Measurements from ENCODE around the gene SRSF9.
"Not testable (repeated sequence)": the region's sequence is repeated elsewhere in the genome, so short reads cannot be mapped to it uniquely, and the experiment has no call there.

Gene SRSF9

DNA sequence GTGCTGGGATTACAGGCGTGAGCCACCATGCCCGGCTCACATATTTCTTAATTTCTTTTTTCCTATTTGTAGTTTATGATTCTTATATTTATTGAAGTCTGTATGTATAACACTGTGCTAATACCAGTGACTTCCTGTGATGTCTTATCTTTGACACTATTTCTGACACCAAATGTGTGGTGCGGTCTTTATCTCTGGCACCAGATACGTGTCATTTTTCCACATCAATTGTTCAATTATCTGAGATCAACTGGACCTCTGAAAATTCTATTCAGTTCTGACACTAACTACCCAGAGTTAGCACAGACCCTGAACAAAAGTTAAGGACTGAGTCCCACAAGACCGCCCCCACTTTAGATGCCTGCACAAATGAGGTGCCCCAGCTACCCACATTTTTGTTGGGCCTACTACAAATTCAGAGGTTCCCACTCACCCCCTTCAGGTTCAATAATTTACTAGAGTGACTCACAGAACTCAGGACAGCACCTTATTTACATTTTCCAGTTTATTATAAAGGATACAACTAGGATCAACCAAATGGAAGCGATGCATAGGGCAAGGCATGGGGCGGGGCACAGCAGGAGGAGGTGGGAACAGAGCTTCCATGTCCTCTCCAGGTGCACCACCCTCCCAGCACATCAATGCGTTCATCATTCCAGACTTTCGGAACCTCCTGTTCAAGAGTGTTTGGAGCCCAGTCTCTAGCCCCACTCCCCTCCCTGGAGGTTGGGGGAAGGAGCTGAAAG is 11.6 kb upstream of the SRSF9 start:
- no peak for DNase-seq (ENCODE audit: low read depth)

DNA sequence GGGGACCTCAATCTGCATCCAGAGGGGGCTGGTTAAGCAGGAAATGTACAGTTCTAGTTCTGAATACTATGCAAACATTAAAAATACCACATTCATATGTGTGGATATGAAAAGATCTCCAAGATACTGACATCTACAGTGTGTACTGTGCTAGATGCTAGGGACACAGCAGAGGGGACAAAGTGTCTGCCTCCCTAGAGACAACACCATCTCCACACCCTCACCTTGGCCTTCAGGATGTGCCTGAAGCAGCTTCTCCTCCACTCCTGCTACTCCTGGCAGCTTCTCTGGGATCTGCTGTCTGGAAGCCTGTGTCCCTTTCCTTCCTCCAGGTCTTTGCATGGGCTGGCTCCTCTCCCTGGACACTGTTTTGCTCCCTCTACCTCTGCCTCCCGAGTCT is 10.7 kb upstream of the SRSF9 start:
- DNase-seq (ENCODE audit: low read depth) = no peak

DNA sequence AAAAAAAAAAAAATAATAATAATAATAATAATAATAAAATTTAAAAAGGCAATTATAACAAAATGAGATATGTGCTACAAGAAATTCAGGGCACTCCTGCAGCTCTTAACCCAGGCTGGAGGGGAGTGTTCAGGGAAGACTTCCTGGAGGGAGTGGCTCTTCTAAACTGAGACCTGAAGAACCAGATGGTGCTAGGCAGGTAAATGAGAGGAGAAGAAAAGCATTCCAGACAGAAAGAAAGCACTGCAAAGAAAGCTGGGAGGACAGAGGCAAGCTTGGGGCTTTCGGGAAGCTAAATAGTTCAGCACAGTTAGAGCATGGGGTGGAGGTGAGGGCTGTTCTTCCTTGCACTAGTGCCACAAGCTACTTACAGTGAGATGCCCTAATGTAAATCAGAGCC is 9.9 kb upstream of the SRSF9 start:
- no peak for DNase-seq (ENCODE audit: low read depth)

DNA sequence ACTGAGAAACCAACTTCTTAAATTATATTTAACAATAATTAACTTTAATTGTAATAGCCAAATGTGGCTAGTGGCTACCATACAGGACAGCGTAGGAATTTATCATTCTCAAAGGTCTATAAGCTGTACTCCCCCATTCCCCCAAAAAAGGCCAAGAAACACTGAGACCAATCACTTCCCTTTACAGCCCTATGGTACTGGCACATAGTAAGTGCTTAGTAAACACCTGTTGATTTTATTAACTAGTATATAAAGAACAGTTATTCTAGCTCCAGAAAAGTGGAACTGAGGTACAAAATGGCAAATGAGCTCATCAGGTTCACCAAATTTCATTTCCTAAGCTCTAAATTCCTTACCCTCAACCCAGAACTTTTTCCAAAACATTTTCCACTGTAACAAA is 6.1 kb upstream of the SRSF9 start:
- DNase-seq (ENCODE audit: low read depth) = no peak

DNA sequence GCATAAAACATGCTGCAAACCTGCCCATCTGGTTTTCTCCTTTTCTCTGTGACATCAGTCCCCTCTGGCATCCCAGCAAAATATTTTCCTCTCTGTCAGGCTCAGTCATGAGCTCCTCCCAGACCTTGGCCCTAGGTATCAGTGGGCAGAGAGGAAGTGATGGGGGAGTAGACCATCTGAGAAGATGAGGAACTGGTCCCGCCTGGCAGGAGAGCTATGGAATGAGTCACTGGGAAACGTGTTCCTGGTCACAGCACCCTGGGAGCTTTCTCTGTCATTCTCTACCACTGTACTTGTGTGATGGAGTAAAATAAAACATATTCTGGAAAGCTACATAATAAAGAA is 5.0 kb upstream of the SRSF9 start:
- no peak for DNase-seq (ENCODE audit: low read depth)

DNA sequence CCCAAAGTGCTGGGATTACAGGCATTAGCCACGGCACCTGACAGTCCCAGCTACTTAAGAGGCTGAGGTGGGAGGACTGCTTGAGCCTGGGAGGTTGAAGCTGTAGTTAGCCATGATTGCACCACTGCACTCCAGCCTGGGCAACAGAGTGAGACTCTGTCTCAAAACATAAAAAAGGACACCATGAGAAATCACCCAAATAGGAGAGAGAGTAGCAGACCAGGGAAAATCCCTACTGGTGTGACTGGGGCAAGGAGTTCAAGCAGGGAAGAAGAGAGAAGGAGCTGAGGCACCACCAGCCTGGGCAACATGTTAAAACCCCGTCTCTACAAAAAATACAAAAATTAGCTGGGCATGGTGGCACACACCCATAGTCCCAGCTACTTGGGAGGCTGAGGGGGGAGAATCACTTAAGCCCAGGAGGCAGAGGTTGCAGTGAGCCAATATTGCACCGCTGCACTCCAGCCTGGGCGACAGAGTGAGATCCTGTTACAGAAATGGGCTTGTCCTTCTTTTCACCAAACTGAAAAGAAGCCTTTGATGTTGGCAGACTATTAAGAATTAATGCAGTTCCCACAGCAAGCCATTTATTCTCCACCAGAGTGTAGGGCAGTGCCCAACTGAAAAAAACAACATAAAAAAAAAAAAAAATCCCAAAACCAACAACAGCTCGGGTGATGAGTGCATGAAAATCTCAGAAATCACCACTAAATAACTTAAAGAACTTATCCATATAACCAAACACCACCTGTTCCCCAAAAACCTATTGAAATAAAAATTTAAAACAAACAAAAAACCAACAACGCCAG is 4.5 kb upstream of the SRSF9 start:
- no peak for DNase-seq (ENCODE audit: low read depth)

DNA sequence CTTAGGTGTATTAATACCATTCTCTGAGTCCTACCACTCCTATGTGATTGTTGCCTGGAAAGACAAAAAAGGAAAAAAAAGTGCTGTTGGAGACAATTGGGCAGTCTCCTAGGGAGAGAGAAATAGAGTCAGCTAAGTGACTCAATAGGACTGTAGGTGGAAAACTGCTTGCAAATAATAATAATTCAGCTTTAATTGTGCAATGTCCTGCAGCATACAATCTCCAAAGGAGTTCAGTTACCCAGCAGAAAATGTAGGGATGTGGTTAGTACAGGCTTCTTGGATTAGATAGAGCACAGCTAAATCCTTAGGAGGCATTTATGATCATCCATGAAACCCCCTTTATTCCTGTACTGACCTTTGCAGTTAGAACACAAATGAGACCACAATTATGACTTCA is 3.0 kb upstream of the SRSF9 start:
- DNase-seq (ENCODE audit: low read depth) = no peak

DNA sequence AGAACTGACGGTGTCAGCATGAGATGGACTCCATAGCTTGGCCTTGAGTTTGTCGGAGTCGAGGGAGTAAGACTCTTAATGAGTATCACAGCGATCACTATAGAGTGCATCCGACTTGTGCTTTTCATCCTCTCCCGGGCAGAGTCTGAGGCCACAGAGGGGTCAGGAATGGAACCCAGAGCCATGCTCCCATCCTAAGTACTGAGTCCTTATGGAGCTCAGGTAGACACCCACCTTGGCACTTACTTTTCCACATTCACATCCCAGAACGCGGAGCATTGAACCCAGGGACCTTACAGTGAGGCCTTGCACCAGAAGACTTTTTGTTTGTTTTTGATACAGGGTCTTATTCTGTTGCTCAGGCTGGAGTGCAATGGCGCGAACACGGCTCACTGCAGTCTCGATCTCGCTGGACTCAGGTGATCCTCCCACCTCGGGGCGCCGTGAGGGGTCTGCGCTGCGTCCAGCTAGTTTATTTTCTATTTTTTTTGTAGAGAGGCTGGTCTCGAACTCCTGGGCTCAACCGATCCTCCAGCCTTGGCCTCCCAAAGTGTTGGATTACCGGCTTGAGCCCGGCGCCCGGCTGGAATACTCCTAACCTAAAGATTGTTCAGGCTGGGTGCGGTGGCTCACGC is 719 bp upstream of the SRSF9 start:
- no peak for DNase-seq (ENCODE audit: low read depth)

DNA sequence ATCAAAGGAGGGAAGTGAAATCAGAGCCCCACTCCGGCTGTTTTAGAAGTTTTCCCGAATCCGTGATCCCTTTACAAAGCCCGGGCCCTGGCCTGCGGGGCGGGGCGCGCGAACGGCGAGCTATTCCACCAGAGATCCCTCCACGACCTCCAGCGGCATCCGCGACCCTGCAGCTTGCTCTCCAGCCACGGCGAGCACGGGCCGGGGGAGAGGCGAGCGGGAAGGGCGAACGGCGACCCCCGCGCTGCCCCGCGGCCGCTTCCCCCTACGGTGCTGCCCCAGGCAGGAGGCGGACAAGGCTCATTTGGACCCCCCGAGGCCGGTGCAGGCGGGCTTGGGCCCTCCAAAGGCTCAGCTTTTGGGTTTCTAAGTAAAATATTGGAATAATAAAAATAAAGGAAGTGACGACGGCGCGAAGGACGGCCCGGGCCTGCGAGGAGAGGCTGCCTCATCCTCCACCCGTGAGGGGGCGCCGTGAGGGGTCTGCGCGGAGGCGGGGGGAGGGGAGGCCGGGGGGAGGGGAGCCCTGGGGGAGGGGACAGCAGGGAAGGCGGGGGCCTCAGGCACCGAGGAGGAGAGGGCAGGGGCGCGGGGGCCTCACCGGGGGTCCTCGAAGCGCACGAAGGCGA is 613 bp downstream of the SRSF9 start:
- no peak for DNase-seq (ENCODE audit: low read depth)

DNA sequence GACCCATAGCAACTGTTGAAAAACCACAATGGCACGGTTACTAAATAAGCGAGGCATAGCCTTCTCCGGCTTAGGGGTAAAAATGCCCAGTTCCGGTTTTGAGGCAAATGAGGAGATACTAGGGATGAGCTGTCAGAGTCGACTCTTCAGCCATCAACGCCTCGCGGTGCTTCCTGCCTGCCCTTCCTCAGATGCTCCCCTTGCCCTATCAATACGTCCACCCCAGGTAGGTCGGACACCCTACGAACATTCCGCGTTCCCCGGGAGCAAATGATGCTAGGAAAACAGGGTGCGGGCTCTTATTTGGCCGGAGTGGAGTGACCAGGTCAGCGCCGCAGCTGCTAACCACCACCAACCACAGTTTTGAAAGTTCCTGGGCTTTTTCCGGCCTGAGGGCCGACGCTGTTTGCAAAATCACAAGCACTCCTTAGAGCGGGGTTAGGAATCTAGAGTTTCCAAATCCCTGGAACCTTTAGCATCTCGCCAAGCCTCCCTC is 1.2 kb downstream of the SRSF9 start:
- DNase-seq (ENCODE audit: low read depth) = no peak

DNA sequence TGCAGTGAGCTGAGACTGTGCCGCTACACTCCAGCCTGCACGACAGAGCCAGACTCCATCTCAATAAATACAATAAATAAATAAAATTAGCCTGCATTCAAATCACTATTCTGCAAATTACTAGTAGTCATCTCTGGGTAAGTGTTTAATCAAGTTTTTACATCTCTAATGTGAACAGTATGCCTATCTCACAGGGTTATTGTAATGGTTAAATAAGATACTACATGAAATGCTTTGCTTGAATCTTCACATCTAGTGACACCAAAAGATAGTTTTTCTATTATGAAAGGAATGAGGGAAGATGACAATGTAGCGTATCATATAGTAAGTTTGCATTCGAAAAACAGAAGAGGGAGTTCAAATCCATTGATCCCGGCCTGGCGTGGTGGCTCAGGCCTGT is 2.1 kb downstream of the SRSF9 start:
- no peak for DNase-seq (ENCODE audit: low read depth)

DNA sequence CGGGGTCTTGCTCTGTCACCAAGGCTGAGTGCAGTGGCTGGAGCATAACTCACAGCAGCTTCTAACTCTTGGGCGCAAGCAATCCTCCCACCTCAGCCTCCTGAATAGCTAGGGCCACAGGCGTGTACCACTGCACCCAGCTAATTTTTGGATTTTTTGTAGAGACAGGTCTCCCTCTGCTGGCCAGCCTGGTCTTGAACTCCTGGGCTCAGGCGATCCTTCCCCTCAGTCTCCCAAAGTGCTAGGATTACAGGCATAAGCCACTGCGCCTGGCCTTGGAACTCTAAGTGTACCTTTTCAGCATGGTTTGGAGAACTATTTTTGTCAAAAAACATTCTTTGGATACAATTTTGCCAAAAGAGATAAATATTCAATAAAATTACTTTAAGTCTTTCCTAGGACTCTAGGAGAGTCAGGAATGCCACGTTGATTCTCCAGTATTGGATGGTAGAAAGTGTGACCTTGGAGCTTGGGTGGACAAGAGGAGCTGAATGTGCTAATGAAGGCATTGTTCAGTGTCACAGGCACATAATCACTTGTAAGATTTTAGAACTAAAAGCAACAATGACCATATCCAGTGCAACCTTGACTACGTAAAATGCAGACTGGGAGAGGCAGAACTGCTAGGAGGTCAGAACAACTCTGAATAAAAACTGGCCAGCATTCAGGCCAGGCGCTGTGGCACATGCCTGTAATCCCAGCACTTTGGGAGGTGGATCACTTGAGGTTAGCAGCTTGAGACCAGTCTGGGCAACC is 2.8 kb downstream of the SRSF9 start:
- no peak for DNase-seq (ENCODE audit: low read depth)

DNA sequence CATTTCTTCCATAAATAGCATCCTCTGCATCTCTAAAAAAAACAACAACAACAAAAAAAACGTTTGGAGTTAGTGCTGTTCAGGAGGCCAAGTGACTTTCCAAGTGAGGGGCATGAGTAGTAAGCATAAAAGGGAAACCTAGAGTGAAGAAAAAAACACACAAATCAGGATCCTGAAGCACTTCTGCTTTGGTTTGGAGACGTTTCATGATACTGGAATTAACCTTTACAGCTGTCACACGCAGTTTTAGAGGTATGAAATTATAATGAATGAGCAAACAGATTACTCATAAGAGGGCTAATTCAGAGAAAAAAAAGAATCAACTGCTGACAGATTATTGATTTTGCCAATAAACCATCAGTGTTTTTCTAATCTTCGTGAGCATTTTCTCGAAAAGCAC is 3.8 kb downstream of the SRSF9 start:
- DNase-seq (ENCODE audit: low read depth) = no peak

DNA sequence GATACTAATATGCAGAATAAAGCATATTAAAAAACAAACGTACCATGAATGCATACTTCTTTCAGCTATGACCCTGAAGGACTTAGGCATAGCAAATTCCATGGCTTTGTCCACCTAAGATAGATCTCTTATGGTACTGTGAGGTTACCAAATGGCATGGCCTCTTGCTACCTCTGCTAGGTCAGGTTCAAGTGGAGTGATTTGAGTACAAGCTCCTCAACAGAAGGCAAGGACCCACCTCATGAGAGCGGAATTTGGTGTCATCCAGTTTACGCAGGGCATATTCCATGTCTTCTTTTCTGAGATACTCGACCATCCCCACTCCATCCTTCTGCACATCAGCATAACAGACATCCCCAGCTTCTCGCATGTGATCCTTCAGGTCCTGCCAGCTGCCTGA is 5.8 kb downstream of the SRSF9 start:
- DNase-seq (ENCODE audit: low read depth) = no peak

DNA sequence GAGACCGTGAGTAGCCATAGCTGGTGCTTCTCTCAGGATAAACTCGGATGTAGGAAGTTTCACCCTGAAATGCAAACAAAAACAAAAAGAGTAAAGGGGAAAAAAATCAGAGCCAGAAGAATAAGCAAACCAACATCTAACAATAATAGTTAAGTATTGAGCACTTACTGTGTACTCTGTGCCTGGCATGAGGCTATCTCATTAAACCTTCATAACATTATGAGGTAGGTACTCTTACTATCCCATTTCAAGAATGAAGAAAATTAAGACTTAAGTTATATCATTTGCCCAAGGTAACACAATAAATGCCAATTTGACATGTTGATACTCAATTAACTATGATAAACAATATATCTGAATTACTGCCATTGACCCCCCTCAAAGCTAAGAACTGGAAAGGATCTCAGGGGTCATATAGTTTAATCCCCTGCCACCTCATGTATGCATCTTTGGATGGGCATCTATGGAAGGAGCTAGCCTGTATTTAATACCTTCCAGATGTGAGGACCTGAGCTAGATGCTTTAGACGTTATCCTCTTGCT is 7.4 kb downstream of the SRSF9 start:
- no peak for DNase-seq (ENCODE audit: low read depth)

DNA sequence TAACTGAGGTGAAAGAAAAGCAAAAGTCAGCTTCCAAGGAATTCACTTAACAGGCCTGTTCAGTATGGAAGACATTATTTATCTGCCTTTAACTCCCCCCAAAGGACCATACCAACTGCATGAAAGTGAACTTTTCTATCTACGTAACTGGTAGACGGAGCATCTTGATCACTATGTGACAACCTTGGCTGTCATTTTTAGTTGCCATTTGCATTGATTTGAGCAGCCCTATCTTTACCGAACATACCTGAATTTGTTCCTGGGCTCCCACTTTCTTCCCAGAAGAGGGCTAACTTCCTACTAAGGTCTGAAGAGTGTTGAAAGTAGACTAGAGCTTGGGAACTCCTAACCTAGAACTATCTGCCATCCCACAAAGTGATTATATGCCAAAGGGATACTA is 9.4 kb downstream of the SRSF9 start:
- no peak for DNase-seq (ENCODE audit: low read depth)

DNA sequence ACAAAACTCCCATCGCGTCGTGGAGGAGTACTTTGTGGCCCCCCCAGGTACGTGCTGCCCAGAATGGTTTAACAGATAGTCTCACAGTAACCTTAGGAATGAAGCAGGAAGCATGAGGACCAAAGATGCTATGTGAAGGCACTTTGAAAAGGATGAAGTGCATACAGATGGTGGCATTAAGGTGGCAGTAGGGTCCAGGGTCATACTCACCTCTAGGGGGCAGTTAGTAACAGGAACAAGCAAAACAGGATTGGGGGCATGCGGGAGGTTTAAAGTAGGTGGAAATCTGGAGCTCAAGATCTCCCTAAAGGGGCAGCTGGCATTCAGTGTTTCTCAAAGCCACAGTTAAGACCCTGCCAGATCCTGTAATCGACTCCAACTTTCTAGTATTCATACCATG is 12.4 kb downstream of the SRSF9 start:
- DNase-seq (ENCODE audit: low read depth) = no peak

DNA sequence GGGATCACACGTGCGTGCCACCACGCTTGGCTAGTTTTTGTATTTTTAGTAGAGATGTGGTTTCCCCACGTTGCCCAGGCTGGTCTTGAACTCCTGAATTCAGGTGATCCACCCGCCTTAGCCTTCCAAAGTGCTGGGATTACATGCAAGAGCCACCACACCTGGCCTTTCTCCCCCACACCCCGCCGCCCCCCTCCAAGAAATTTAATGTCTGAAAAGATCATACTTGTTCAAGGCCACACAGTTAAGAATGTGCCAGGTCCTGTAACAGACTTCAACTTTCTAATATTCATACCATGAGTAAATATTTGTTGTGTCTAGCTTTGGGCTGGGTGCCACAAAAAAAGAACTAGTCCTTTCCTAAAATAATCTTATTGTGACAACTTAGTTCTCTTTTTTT is 14.2 kb downstream of the SRSF9 start:
- no peak for DNase-seq (ENCODE audit: low read depth)

DNA sequence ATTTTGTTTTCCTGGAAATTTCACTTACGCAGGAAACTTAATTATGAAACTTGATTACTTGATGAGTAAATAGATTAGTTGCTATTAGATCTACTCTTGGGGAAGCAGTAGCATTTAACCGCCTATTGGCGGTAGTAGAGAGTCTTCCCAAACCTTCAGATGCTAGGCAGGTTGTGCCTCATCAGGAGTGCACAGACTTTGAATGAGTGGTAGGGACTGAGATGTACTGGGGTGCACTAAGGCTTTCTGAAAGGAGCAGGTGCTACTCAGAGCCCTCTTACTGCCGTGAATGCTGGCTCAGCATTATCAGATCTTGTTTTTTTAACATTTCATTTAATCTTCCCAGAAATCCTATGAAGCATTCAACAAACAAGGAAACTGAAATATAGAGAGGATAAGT is 15.6 kb downstream of the SRSF9 start:
- DNase-seq (ENCODE audit: low read depth) = no peak

DNA sequence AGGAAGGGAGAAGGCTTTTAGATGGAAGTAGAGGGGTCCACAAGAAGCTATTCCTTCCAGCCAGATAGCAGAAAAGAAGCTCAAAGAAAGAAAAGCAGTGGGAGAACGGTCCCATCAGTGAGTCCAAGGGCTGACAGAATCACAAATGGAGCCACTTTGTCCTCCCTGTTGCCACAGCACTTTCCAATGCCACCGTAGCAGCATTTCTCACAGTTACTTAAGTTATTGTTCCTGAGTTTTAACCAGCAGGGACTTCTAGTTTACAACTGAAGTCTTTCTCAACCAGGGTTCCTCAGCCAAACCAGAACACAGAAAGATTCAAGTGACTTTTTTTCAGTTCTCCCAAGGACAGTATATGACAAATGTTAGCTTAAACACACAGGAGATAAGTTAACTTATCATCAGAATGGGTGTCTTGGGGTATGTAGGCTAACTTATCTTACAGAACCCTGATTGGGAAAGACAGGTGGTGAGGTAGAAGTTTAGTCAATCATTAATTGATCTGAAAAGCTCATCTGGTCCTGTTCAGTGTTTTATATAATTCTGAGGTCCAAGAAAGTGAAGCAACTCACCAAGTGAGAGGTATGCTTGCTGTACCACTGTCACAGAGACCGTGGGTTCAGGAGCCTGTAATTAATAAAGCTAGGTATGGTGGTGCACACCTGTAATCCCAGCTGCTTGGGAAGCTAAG is 16.3 kb downstream of the SRSF9 start:
- no peak for DNase-seq (ENCODE audit: low read depth)

DNA sequence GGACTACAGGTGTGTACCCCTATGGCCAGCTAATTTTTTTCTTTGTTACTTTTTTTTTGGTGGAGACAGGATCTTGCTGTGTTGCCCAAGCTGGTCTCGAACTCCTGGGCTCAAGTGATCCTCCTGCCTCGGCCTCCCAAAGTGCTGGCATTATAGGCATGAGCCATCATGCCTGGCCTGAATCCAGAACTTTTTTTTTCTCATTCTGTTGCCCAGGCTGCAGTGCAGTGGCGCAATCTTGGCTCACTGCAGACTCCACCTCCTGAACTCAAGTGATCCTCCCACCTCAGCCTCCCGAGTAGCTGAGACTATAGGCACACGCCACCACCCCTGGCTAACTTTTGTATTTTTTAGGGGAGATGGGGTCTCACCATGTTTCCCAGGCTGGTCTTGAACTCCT is 17.0 kb downstream of the SRSF9 start:
- DNase-seq (ENCODE audit: low read depth) = not testable (repeated sequence)
